Measurements from ENCODE around the gene DDAH1.

DNA sequence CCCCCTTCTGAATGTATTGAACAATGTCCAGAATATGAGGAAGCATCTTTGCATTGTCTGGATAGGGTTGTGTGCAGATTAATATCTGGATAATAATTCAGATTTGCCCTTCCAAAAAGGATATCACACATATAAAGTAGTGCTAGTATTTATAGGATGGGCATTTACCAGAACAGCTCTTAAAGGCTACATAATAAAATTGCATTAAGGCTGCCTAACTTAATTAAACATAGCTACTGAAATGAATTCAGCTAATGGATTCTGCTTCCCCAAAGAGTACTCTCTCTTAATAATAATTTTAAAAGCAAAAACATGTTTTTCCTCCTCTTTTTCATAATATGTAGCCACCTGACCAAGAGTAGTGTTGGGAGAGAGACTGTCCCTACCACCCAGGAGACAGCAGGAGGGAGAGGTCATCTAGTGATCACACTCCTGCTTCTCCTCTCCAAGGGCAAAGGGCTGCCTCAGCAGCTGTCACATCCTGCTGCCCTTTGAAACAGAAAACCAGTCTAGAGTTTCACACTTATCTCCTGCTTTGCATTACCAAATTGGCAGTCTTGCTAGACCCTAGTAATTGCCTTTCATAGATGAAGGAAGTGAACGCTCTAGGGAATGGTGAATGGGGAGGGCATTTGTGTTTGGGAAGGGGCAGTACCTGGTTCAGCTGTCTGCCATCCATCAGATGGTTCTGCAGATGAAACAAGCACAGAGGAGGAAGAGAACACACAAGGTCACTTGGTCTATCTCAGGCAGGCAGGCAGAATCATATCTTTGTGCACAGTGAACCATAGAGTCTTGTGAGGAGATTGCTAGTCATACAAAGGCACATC lies 29.3 kb upstream of the DDAH1 start:
- TF ChIP-seq POLR2A (IDR thresholded peaks at IDR 0.05; ENCODE audit: low read length) = no peak
- TF ChIP-seq GATA1 (IDR thresholded peaks at IDR 0.05; ENCODE audit: low read depth, low read length) = no peak
